Liver (tissue), 9 donors: ENCODE measurements around the gene MAN1C1. TPM values are rescaled to one million over a fixed set of nuclear protein-coding genes. Genes with fewer than 3 reads are reported as not detected.
"Not testable (repeated sequence)": the region's sequence is repeated elsewhere in the genome, so short reads cannot be mapped to it uniquely, and the experiment has no call there.

Source experiments
- DNase-seq: peaks from one replicate; pipeline ENCODE4 v3.0.0-alpha.2; 2017; ENCODE audit warnings: low spot score
- H3K27ac ChIP-seq, 2 donors: one replicate each; pipeline ENCODE4 v1.7.0; 2013; ENCODE audit warnings: inconsistent platforms in 2 of 2, low read length in 2 of 2, control low read depth in 1 of 2, low read depth in 1 of 2, mild to moderate bottlenecking in 1 of 2
- H3K27me3 ChIP-seq, 4 donors: one replicate each; pipeline versions ENCODE4 v1.6.1 to v1.7.0; 2013; ENCODE audit warnings: low read length in 3 of 4, inconsistent platforms in 1 of 4, mild to moderate bottlenecking in 1 of 4, moderate library complexity in 1 of 4; ENCODE audit not compliant: control insufficient read depth in 4 of 4, insufficient read depth in 4 of 4
- H3K36me3 ChIP-seq, 4 donors: one replicate each; pipeline versions ENCODE4 v1.6.1 to v1.7.0; 2013; ENCODE audit warnings: low read length in 3 of 4, mild to moderate bottlenecking in 3 of 4, low read depth in 1 of 4, moderate library complexity in 1 of 4; ENCODE audit not compliant: control insufficient read depth in 4 of 4, insufficient read depth in 3 of 4
- H3K4me1 ChIP-seq, 4 donors: one replicate each; pipeline versions ENCODE4 v1.6.1 to v1.7.0; 2013; ENCODE audit warnings: low read length in 3 of 4, mild to moderate bottlenecking in 3 of 4, moderate library complexity in 1 of 4; ENCODE audit not compliant: control insufficient read depth in 4 of 4, insufficient read depth in 4 of 4
- H3K4me3 ChIP-seq, 3 donors: one replicate each; pipeline versions ENCODE4 v1.6.1 to v1.7.0; 2013; ENCODE audit warnings: low read length in 3 of 3, control low read depth in 1 of 3, low read depth in 1 of 3, mild to moderate bottlenecking in 1 of 3
- H3K9ac ChIP-seq, 2 donors: one replicate each; pipeline ENCODE4 v1.7.0; 2013; ENCODE audit warnings: low read length in 2 of 2, mild to moderate bottlenecking in 2 of 2, moderate library complexity in 2 of 2, control low read depth in 1 of 2, low read depth in 1 of 2
- H3K9me3 ChIP-seq, 4 donors: one replicate each; pipeline versions ENCODE4 v1.6.1 to v1.7.0; 2013; ENCODE audit warnings: low read length in 3 of 4; ENCODE audit not compliant: control insufficient read depth in 4 of 4
- ATF3 ChIP-seq: IDR thresholded peaks from 2 replicates; pipeline ENCODE4 v1.6.1; 2016; ENCODE audit warnings: antibody characterized with exemption
- CTCF ChIP-seq: fragments of 150-350 bp; IDR thresholded peaks from 2 replicates; pipeline ENCODE4 v1.5.1; 2017; ENCODE audit warnings: improper control_type of control experiment, low read depth, low read length; ENCODE audit not compliant: missing input control
- EGR1 ChIP-seq, 2 donors: IDR thresholded peaks; 2 replicates each; pipeline ENCODE4 v1.6.1; 2016 to 2018; ENCODE audit warnings: antibody characterized with exemption in 2 of 2, low read depth in 2 of 2
- FOXA1 ChIP-seq: IDR thresholded peaks from 2 replicates; pipeline ENCODE4 v1.6.1; 2016; ENCODE audit warnings: antibody characterized with exemption
- FOXA2 ChIP-seq: IDR thresholded peaks from 2 replicates; pipeline ENCODE4 v1.6.1; 2016; ENCODE audit warnings: antibody characterized with exemption
- GABPA ChIP-seq, 2 donors: IDR thresholded peaks in 1 of 2; conservative IDR thresholded peaks in 1 of 2; 2 replicates each; pipeline ENCODE4 v1.6.1; 2016; ENCODE audit warnings: antibody characterized with exemption in 2 of 2, mild to moderate bottlenecking in 1 of 2, moderate library complexity in 1 of 2
- HNF4A ChIP-seq, 2 donors: conservative IDR thresholded peaks; 2 replicates each; pipeline ENCODE4 v1.6.1; 2016; ENCODE audit warnings: antibody characterized with exemption in 2 of 2, mild to moderate bottlenecking in 2 of 2
- HNF4G ChIP-seq: IDR thresholded peaks from 2 replicates; pipeline ENCODE4 v1.6.1; 2016; ENCODE audit warnings: antibody characterized with exemption
- JUND ChIP-seq, 2 donors: IDR thresholded peaks; 2 replicates each; pipeline ENCODE4 v1.6.1; 2016; ENCODE audit warnings: antibody characterized with exemption in 2 of 2
- MAX ChIP-seq: IDR thresholded peaks from 2 replicates; pipeline ENCODE4 v1.6.1; 2016; ENCODE audit warnings: antibody characterized with exemption
- NR2F2 ChIP-seq: IDR thresholded peaks from 2 replicates; pipeline ENCODE4 v1.6.1; 2016; ENCODE audit warnings: antibody characterized with exemption
- RAD21 ChIP-seq, 2 donors: IDR thresholded peaks; 2 replicates each; pipeline ENCODE4 v1.6.1; 2016; ENCODE audit warnings: antibody characterized with exemption in 2 of 2, mild to moderate bottlenecking in 2 of 2
- RXRA ChIP-seq, 2 donors: IDR thresholded peaks; 2 replicates each; pipeline ENCODE4 v1.6.1; 2017 to 2018; ENCODE audit warnings: antibody characterized with exemption in 2 of 2, mild to moderate bottlenecking in 1 of 2
- TAF1 ChIP-seq: conservative IDR thresholded peaks from 2 replicates; pipeline ENCODE4 v1.6.1; 2016; ENCODE audit warnings: antibody characterized with exemption, mild to moderate bottlenecking
- YY1 ChIP-seq: IDR thresholded peaks from 2 replicates; pipeline ENCODE4 v1.6.1; 2016; ENCODE audit warnings: antibody characterized with exemption, mild to moderate bottlenecking
- WGBS: extraction: QIAGEN DNeasy Blood & Tissue Kit; methylation state at CpG from one replicate; pipeline ENCODE4 v1.1.7; 2013; 5-methylcytosine and 5-hydroxymethylcytosine counted together
- polyA plus RNA-seq, 2 donors: library from polyadenylated mRNA; stranded (reverse) in 1 of 2; unstranded in 1 of 2; fragments of 200-250 nt in 1 of 2; fragments of >200 nt in 1 of 2; fragmentation: Nextera tagmentation in 1 of 2; extraction: Ambion mirVana in 1 of 2; gene quantifications; one replicate each; pipeline versions ENCODE4 v1.2.1 to v1.2.3, GENCODE V29; 2013 to 2015
- total RNA-seq, 2 donors: library from RNA; depleted of rRNA; stranded (reverse); fragments of >200 nt; gene quantifications; one replicate each; pipeline ENCODE4 v1.2.3, GENCODE V29; 2014
- donor health status: healthy.
- donor health status: healthy.
- donor health status: healthy.
- donor health status: healthy.
- donor health status: healthy.

MAN1C1 gene
- total and polyA plus RNA-seq, 4 donors: 6.3 to 16.0 (median 8.1) TPM

- Histone ChIP-seq H3K4me1 (no peaks in the 10 kb centered on the region), H3K27me3 (no peaks in the 10 kb centered on the region), H3K4me3 (no peak overlapping the region), H3K27ac (no peak overlapping the region), H3K9ac (no peak overlapping the region), H3K36me3 (no peaks in the 10 kb centered on the region), H3K9me3 (no peaks in the 10 kb centered on the region)
- no peak for TF ChIP-seq ATF3
- TF ChIP-seq RAD21 (IDR thresholded peaks at IDR 0.05): no peak
- TF ChIP-seq HNF4G: no peak
- no peak for TF ChIP-seq EGR1 (IDR thresholded peaks at IDR 0.05; ENCODE audit: low read depth in 2 of 2)
- no peak for TF ChIP-seq RXRA (IDR thresholded peaks at IDR 0.05)
- TF ChIP-seq TAF1: no peak
- TF ChIP-seq NR2F2: no peak
- no peak for TF ChIP-seq JUND (IDR thresholded peaks at IDR 0.05)
- TF ChIP-seq YY1: no peak
- no peak for TF ChIP-seq GABPA (IDR thresholded peaks at IDR 0.05 in 1 of 2, conservative IDR thresholded peaks at IDR 0.05 in 1 of 2)
- WGBS: 93% methylated on average over 14 of the region's 14 CpGs
- DNase-seq: no peak
Observed at GRCh38 chr1:25583519-25584370, 32.8 kb upstream of the MAN1C1 start.

- WGBS: 97% methylated on average over 16 of the region's 16 CpGs
- no peaks in the 10 kb centered on the region for H3K36me3 ChIP-seq
- H3K9ac ChIP-seq: no peak overlapping the region
- no peak overlapping the region for H3K27ac ChIP-seq
- H3K4me3 ChIP-seq: no peak overlapping the region
- H3K27me3 ChIP-seq: no peaks in the 10 kb centered on the region
- no peak for DNase-seq
- no peaks in the 10 kb centered on the region for H3K9me3 ChIP-seq
- no peaks in the 10 kb centered on the region for H3K4me1 ChIP-seq
- TF ChIP-seq HNF4G (no peak), RAD21 (IDR thresholded peaks at IDR 0.05) (no peak), FOXA2 (no peak), MAX (no peak), FOXA1 (no peak)
Observed at GRCh38 chr1:25586181-25586588, 30.4 kb upstream of the MAN1C1 start.

- Histone ChIP-seq H3K9ac (no peak overlapping the region), H3K36me3 (no peaks in the 10 kb centered on the region), H3K4me1 (no peaks in the 10 kb centered on the region), H3K27ac (no peak overlapping the region), H3K9me3 (no peaks in the 10 kb centered on the region), H3K27me3 (no peaks in the 10 kb centered on the region), H3K4me3 (no peak overlapping the region)
- DNase-seq: no peak
- WGBS: 95% methylated on average over 8 of the region's 8 CpGs
- TF ChIP-seq FOXA2: no peak
- no peak for TF ChIP-seq NR2F2
- no peak for TF ChIP-seq CTCF
- TF ChIP-seq ATF3: no peak
- TF ChIP-seq HNF4A (conservative IDR thresholded peaks at IDR 0.05): no peak
- no peak for TF ChIP-seq FOXA1
- TF ChIP-seq RXRA (IDR thresholded peaks at IDR 0.05): no peak
- TF ChIP-seq GABPA (IDR thresholded peaks at IDR 0.05 in 1 of 2, conservative IDR thresholded peaks at IDR 0.05 in 1 of 2): no peak
- no peak for TF ChIP-seq JUND (IDR thresholded peaks at IDR 0.05)
- TF ChIP-seq YY1: no peak
- no peak for TF ChIP-seq HNF4G
- TF ChIP-seq MAX: no peak
- no peak for TF ChIP-seq RAD21 (IDR thresholded peaks at IDR 0.05)
- no peak for TF ChIP-seq TAF1
- no peak for TF ChIP-seq EGR1 (IDR thresholded peaks at IDR 0.05; ENCODE audit: low read depth in 2 of 2)
Observed at GRCh38 chr1:25587290-25587689, 29.3 kb upstream of the MAN1C1 start.

GRCh38 chr1:25588224-25588623 lies 28.4 kb upstream of the MAN1C1 start:
- WGBS: 80% methylated on average over 7 of the region's 7 CpGs
- not testable (repeated sequence) for H3K27me3 ChIP-seq, H3K4me3 ChIP-seq, H3K27ac ChIP-seq, H3K4me1 ChIP-seq, H3K9ac ChIP-seq, H3K36me3 ChIP-seq, DNase-seq, H3K9me3 ChIP-seq

GRCh38 chr1:25588786-25589185 lies 27.8 kb upstream of the MAN1C1 start:
- 95% methylated on average over 13 of the region's 13 CpGs for WGBS
- H3K9me3 ChIP-seq, H3K4me1 ChIP-seq, H3K27ac ChIP-seq, H3K27me3 ChIP-seq, H3K36me3 ChIP-seq, H3K9ac ChIP-seq, H3K4me3 ChIP-seq, DNase-seq: not testable (repeated sequence)
